ENCODE measurements around the gene FPGS.

- TF ChIP-seq CTCF (conservative IDR thresholded peaks at IDR 0.05; ENCODE audit: low read length) (no peak), EZH2phosphoT487 (IDR thresholded peaks at IDR 0.05; ENCODE audit: borderline replicate concordance, low read depth, low read length) (no peak)
Measured at GRCh38 chr9:127828262-127829031, 25.8 kb downstream of the FPGS start.

All from OCI-LY7 (cell line).